Pancreas (tissue), 10 donors: Measurements from ENCODE around the gene OSBPL2. TPM values are rescaled to one million over a fixed set of nuclear protein-coding genes. Genes with fewer than 3 reads are reported as not detected.

Source experiments
- ATAC-seq, 4 donors: fragments of 200-7000 bp; cut with Tn5 transposase; one replicate each; pipeline versions ENCODE4 v1.8.0 to v1.9.1; 2020; ENCODE audit warnings: mild to moderate bottlenecking in 4 of 4, moderate library complexity in 4 of 4
- DNase-seq, 6 donors: peaks; one replicate each; pipeline ENCODE4 v3.0.0-alpha.2; 2020
- FAIRE-seq: peaks from 2 replicates; lab custom pipeline; 2012; peaks lifted over from hg19 to GRCh38; lab: Jason Lieb, UNC
- H3K27ac ChIP-seq, 4 donors: fragments of 200-600 bp; sonication (generic); 1 replicate in 3 of 4; 2 replicates in 1 of 4; pipeline versions ENCODE4 v1.5.0 to v1.8.0; 2020
- H3K27me3 ChIP-seq, 4 donors: fragments of 200-600 bp; one replicate each; pipeline ENCODE4 v1.8.0; 2021
- H3K36me3 ChIP-seq, 3 donors: fragments of 200-600 bp; sonication (generic) in 1 of 3; one replicate each; pipeline versions ENCODE4 v1.5.0 to v1.8.0; 2020 to 2021
- H3K4me1 ChIP-seq, 3 donors: fragments of 200-600 bp; one replicate each; pipeline ENCODE4 v1.8.0; 2021
- H3K4me3 ChIP-seq, 4 donors: fragments of 200-600 bp; sonication (generic) in 2 of 4; one replicate each; pipeline versions ENCODE4 v1.5.0 to v1.8.0; 2020 to 2021
- H3K9me3 ChIP-seq, 4 donors: fragments of 200-600 bp; one replicate each; pipeline ENCODE4 v1.8.0; 2021
- WGBS, 2 donors: extraction: QIAGEN DNeasy Blood & Tissue Kit; methylation state at CpG; one replicate each; pipeline ENCODE4 v1.1.7; 2013; 5-methylcytosine and 5-hydroxymethylcytosine counted together
- intact Hi-C, 3 donors: fragments of 100-400 bp; cut with DNase I; formaldehyde crosslinking; loops; one replicate each; pipeline versions ENCODE4 v1.11.1 to v1.14.2; 2022
- polyA plus RNA-seq, 2 donors: library from polyadenylated mRNA; stranded (reverse); fragments of 200-250 nt; gene quantifications; one replicate each; pipeline ENCODE4 v1.2.3, GENCODE V29; 2013
- total RNA-seq, 6 donors: library from RNA; stranded (reverse); fragmentation: NEBNext Ultra II Directional in 4 of 6; extraction: Animal tissue kit (Norgen Biotek cat#: 25700) in 4 of 6; gene quantifications; one replicate each; pipeline versions ENCODE4 v1.2.1 to v1.2.4, GENCODE V29; 2021 to 2023
- TF ChIP-seq, protein P1 (sequence below), 4 donors: fragments of 200-600 bp; sonication (generic) in 3 of 4; IDR thresholded peaks; one replicate each; pipeline versions ENCODE4 v1.5.0 to v1.8.0; 2021; ENCODE audit warnings: antibody characterized with exemption in 4 of 4
- donor health status: healthy with polysubstance abuse.
- donor health status: DM: no; HTN: no; CAD: no; lungs with moderate emphysema.
- donor health status: DM: no; HTN: no; CAD: no.
- donor health status: control.
- donor health status: control.
- donor health status: Bipolar disorder and iron deficiency.
- donor health status: DM: yes; HTN: yes; CAD: no.
- donor health status: DM: no; HTN: no; CAD: no.
- donor health status: DM: no; HTN: no; CAD: no.
- donor health status: DM: yes; HTN: yes; CAD: no.

OSBPL2 gene
- total and polyA plus RNA-seq, 8 donors, result 33.3 to 56.8 (median 47.0) TPM

GRCh38 chr20:62327726-62328495 lies 89.6 kb downstream of the OSBPL2 start:
- no peak for FAIRE-seq
- DNase-seq, result peak in 2 of 6 donors; percentile 25 to 70
- TF ChIP-seq, protein P1, sequence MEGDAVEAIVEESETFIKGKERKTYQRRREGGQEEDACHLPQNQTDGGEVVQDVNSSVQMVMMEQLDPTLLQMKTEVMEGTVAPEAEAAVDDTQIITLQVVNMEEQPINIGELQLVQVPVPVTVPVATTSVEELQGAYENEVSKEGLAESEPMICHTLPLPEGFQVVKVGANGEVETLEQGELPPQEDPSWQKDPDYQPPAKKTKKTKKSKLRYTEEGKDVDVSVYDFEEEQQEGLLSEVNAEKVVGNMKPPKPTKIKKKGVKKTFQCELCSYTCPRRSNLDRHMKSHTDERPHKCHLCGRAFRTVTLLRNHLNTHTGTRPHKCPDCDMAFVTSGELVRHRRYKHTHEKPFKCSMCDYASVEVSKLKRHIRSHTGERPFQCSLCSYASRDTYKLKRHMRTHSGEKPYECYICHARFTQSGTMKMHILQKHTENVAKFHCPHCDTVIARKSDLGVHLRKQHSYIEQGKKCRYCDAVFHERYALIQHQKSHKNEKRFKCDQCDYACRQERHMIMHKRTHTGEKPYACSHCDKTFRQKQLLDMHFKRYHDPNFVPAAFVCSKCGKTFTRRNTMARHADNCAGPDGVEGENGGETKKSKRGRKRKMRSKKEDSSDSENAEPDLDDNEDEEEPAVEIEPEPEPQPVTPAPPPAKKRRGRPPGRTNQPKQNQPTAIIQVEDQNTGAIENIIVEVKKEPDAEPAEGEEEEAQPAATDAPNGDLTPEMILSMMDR (IDR thresholded peaks at IDR 0.05), result no peak
- H3K27ac ChIP-seq, result no peak overlapping the region
- ATAC-seq, result no peak
- peaks cover 0 to 57% (median 3%) of the 10 kb centered on the region in 3 donors for H3K36me3 ChIP-seq
- H3K4me1 ChIP-seq, result no peaks in the 10 kb centered on the region
- no peaks in the 10 kb centered on the region for H3K27me3 ChIP-seq
- no peak overlapping the region for H3K4me3 ChIP-seq
- intact Hi-C loops, result no loop called here
- H3K9me3 ChIP-seq, result no peaks in the 10 kb centered on the region
- WGBS, 2 donors, result 91 to 95% methylated on average over 27 to 33 of the region's 33 CpGs

- peaks cover 0 to 63% (median 0%) of the 10 kb centered on the region in 3 donors for H3K36me3 ChIP-seq
Measured at GRCh38 chr20:62328684-62329388, 90.5 kb downstream of the OSBPL2 start.

DNA sequence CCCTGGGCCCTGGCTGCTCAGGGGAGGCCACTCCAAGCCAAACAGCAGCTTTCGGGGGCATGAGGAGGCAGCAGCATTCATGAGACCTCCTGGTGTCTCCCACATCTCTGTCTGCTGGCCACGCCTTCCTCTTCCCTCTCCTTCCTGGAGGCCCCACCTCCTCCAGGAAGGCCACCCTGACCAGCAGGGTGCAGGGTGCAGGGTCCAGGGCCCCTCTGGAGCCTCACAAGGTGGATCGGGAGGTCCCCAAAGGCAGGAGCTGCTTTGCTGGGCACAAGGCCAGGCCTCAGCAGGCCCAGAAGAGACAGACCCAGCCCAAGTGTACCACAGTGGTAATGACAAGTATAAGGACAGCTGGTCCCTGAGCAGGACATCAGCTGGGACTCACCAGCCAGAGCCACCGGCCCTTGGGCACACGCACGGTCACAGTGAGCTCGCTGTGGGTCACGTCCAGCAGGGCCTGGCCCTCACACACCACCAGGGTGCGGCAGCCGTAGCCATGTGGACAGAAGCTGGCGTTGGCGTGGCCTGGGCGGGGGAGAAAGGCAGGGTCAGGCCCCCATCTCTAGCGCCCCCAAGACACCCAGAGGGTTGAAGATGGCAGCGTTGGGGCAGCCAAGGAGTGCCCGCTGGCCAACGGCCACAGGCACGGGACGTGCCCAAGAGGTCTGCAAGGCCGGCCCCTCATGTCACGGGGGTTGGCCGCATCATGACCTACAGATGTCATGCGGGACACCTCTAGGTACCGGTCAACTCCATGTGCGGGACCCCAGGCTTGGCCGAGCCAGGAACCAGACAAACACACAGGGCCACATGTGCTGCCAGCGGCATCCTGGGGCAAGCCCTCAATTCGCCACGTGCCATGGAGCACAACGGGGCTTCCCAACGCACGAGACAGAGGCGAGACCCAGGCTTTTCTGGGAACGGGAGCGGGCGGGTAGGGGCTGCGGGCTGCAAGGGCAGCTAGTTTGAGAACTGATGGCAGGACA lies 91.4 kb downstream of the OSBPL2 start:
- Histone ChIP-seq H3K4me1 (no peaks in the 10 kb centered on the region), H3K36me3 (peaks cover 0 to 66% (median 0%) of the 10 kb centered on the region in 3 donors), H3K9me3 (no peaks in the 10 kb centered on the region), H3K4me3 (no peak overlapping the region), H3K27ac (no peak overlapping the region), H3K27me3 (no peaks in the 10 kb centered on the region)
- intact Hi-C loops, result no loop called here
- DNase-seq (peak in 2 of 6 donors; percentile 34 to 72), FAIRE-seq (no peak), ATAC-seq (no peak)
- TF ChIP-seq, protein P1 (IDR thresholded peaks at IDR 0.05), result no peak
- WGBS, 2 donors, result 96 to 98% methylated on average over 36 to 37 of the region's 37 CpGs

More at GRCh38 chr20:62328684-62329388, 90.5 kb downstream of the OSBPL2 start:
- no peak overlapping the region for H3K4me3 ChIP-seq
- DNase-seq, result peak in 2 of 6 donors; percentile 23 to 54
- TF ChIP-seq, protein P1 (IDR thresholded peaks at IDR 0.05), result no peak
- no peak for FAIRE-seq
- H3K27me3 ChIP-seq, result no peaks in the 10 kb centered on the region
- no peak for ATAC-seq
- intact Hi-C loops, result no loop called here
- H3K4me1 ChIP-seq, result no peaks in the 10 kb centered on the region
- WGBS, 2 donors, result 92% methylated on average over 26 of the region's 26 CpGs
- no peaks in the 10 kb centered on the region for H3K9me3 ChIP-seq
- H3K27ac ChIP-seq, result no peak overlapping the region

DNA sequence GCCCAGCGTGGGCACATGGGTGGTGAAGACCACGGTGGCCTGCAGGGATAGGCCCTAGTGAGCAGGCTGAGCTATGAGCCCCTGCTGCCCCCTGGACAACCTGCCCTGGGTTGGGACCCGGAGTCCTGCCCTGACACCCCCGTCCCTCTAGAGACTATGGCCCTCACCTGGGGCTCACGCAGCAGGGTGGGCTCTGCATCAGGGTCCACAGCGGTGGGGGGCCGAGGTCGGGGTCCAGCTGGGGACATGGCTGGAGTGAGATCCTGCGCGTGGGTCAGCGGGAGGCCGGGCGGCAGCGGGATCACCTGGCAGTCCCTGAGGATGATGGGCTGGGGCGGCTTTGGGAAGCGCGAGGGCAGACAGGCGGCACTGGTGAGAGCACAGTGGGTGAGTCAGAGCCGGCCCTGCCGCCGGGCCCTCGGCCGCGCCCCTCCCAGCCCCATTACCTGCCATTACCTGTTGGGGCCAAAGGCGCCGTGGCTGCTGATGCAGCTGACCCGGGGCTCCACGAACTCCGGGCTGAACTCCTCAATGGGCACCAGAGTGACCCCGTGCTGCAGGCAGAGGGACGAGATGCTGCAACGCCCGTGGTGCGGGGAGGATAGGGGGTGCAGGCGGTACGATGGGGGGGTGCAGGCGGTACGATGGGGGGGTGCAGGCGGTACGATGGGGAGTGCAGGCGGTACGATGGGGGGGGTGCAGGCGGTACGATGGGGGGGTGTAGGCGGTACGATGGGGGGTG lies 92.4 kb downstream of the OSBPL2 start:
- DNase-seq, result peak in 1 of 6 donors; percentile 23

More for the DNA sequence above, 92.4 kb downstream of the OSBPL2 start:
- H3K27ac ChIP-seq, result no peak overlapping the region
- TF ChIP-seq, protein P1 (IDR thresholded peaks at IDR 0.05), result no peak
- FAIRE-seq (no peak), ATAC-seq (no peak)
- H3K4me1 ChIP-seq, result no peaks in the 10 kb centered on the region
- H3K9me3 ChIP-seq, result no peaks in the 10 kb centered on the region
- intact Hi-C loops, result no loop called here
- 90% methylated on average over 40 to 46 of the region's 46 CpGs for WGBS, 2 donors
- H3K36me3 ChIP-seq, result peaks cover 0 to 60% (median 0%) of the 10 kb centered on the region in 3 donors
- H3K4me3 ChIP-seq, result no peak overlapping the region
- no peaks in the 10 kb centered on the region for H3K27me3 ChIP-seq
